HG03460 (cell line): ENCODE data around the gene MCM9.

Source experiments
- ATAC-seq: cut with Tn5 transposase; IDR thresholded peaks from one replicate; pipeline ENCODE4 v1.9.1; 2021; ENCODE audit not compliant: unreplicated experiment

The MCM9 gene

DNA sequence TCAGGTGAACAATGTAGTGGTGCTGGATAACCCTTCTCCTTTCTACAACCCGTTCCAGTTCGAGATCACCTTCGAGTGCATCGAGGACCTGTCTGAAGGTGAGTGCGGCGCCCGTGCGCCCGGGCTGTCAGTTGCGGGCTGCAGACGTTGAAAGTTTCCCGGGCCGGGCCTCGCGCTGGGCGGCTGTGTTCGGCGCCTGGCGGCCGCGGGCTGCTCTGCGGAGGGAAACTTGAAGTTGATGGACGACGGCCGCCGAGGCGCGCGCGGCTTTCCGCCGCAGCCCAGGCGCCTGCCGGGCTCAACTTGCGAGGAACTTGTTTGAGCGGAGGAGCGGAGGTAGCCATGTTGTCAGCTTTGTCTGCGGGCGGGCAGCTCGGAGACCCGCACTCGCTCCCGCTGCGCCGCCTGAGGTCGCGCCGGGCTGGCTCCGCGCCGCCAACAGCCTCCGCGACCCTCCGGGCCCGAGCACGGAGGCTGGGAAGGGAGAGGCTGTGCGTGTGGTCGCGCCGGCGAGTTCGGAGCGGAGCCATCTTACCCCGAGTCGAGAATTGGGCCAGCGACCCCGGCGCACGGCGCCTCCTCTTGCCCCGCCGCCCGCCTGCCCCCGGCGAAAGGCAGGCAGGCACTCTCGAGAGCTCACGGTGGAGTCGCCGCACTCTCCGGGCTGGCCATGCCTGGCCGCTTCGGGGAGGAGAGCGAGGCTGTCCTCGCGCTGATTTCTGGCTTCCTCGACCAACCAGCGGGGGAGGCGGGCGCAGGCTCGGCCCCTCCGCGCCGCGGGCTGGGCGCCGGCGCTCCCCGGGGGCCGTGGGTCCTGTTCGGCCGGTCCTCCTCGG lies 40.3 kb downstream of the MCM9 start:
- ATAC-seq = peak; percentile 29

GRCh38 chr6:118893807-118894424 lies 41.0 kb downstream of the MCM9 start, which contains the start of gene ASF1A:
TSS of gene ASF1A (plus strand) at chr6:118894152. CDS start at chr6:118894414, 262 bp downstream.
- ATAC-seq = peak; percentile 63

GRCh38 chr6:118893064-118893806 lies 41.7 kb downstream of the MCM9 start:
- peak; percentile 12 for ATAC-seq

DNA sequence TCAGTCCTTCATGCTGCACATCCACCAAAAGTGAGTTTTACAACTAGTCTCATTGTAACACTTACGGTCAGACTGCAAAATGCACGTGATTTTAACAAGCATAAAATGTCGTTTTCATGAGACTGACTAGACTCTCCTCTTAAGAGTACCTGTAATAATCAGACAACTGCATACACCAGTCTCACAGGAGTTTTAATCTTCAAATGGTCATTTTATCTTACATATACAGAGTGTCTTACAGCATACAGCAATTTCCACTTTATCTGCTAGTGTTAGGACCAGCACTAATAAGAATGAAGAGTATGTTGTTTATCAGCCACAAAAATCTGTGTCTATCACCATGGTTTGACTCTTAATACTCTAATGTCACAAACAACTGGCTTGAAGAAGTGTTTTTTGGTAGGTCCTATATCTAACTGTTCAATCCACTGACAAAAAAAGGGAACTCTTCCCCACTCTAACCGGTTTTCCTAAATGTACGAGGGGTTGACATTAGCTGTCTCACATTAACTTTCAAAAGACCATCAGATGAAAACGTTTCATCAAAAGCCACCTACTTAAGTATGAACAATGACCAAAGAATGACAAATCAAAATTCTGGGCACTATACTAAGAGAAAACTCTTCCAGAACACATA lies 42.5 kb downstream of the MCM9 start:
- no peak for ATAC-seq

GRCh38 chr6:118890997-118891790 lies 43.8 kb downstream of the MCM9 start:
- peak; percentile 20 for ATAC-seq

DNA sequence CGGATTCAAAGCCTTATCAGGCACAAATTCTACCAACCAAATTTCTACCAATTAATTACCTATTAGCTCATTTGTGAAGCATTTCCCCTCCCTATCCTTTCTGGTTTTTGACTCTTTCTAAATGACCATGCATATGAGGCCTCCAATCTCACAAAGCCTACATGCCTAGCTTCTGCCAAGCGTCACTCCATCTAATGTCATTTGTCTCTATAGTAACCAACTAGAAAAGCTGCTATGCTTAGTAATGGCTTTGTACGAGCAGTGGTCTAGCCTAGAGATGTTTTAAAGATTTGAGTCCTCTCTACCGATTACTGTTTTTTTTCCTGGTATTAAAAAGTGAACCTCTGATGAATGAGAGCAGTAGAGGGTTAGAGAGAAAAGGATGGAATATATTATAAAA lies 45.8 kb downstream of the MCM9 start:
- no peak for ATAC-seq

DNA sequence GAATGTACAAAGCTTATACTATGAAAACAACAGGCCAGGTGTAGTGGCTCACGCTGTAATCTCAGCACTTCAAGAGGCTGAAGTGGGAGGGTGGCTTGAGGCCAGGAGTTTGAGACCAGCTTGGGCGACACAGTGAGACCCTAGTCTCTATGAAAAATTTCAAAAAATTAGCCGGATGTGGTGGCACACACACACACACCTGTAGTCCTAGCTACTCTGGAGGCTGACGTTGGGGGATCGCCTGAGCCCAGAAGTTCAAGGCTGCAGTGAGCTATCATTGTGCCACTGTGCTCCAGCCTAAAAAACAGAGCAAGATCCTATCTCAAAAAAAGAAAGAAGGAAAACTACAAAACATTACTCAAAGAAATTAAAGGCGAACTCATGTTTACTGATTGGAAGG lies 48.3 kb downstream of the MCM9 start:
- no peak for ATAC-seq

GRCh38 chr6:118882314-118882905 lies 52.5 kb downstream of the MCM9 start:
- no peak for ATAC-seq

DNA sequence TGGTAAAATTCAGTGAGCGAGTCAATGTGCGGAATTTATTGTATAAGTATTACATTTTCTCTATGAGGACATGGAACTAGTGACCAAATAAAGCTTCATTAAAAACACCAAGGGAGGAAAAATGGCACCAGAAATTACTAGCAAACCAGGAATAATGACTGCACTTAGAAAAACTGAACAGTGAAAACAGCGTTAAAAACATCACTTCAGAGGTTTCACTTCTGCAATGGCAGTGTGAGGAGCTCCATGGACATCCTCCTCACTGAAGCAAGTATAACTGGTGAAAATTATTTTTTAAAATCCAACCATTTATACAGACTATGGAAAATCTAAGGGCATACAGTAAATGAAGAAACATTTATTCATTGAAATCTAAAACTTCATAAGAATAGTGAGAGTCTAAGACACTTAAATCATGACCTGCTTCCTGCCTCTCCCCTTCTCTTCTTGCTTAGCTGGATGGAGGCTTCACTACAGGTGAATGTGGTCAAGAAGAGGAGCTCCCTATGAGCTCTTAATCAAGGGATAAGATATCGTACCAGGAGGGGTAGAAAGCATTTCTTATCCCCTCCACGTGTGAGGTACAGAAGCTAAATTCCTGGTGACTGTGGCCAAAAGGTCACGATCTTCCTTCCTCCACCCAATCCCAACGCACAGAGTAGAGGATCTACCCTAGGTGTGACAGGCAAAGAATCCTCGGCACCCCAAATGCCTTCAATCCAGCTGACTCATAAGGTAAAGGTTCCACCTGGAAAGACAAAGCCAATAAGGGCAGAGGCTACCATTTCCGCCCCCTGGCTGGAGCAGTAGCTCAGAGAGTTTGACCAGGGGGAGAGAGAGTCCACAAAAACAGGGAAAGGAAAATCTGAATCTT lies 53.3 kb downstream of the MCM9 start:
- ATAC-seq = peak; percentile 89

GRCh38 chr6:118877806-118878205 lies 57.2 kb downstream of the MCM9 start:
- no peak for ATAC-seq

DNA sequence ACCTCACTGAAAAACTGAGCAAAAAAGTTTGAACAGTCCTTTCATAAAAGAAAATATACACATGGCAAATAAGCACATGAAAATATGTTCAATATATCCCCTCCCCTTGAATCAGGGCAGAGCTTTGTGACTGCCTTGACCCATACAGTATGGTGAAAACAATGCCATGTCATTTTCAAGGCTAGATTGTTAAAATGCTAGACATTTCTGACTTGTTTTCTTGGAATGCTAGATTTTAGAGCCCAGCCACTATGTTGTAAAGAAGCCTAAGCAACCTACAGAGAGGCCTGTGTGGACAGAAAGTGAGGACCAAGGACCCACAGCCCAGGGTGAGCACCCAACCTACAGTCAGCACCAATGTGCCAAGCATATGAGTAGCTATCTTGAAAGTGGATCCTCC lies 58.1 kb downstream of the MCM9 start:
- ATAC-seq = no peak

DNA sequence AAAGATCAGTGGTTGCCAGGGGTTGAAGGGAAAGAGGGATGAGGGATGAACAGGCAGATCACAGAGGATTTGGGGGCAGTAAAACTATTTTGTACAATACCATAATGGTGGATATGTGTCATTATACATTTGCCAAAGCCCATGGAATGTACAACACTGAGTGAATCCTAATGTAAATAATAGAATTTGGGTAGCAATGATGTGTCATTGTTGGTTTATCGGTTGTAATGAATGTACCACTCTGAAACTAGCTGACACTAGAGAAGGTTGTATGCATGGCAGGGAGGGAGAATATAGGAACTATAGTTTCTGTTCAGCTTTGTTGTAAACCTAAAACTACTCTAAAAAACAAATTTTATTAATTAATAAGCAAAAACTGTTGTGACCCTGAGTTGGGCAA lies 58.8 kb downstream of the MCM9 start:
- ATAC-seq = no peak

- no peak for ATAC-seq
Measured at GRCh38 chr6:118875672-118876071, 59.3 kb downstream of the MCM9 start.

DNA sequence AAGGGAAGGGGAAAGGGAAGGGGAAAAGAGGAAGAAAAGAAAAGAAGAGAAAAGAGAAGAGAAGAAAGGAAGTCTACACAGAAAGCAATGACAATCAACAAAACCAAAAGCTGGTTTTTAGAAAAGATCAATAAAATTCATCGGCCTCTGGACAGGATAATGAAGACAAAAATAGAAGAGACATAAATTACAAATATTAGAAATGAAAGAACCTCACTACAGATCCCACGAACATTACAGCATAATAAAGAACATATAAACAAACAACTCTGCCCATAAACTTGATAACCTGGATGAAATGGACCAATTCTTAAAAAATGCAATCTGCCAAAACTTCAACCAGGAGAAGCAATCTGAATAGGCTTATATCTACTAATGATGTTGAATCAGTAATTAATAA lies 61.7 kb downstream of the MCM9 start:
- no peak for ATAC-seq

GRCh38 chr6:118872726-118873125 lies 62.2 kb downstream of the MCM9 start:
- no peak for ATAC-seq

DNA sequence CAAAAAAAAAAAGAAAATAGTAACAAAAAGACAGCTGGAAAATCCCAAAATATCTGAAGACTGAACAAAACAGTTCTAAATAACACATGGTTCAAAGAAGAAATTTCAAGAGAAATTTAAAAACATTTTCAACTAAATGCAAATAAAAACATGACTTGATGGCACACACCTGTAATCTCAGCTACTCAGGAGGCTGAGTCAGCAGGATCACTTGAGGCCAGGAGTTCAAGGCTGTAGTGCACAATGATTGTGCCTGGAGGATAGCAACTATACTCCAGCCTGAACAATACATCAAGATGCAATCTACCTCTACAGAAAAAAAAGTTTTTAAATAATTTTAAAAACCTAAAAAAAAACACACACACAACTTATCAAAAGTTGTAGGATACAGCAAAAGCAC lies 62.6 kb downstream of the MCM9 start:
- no peak for ATAC-seq

DNA sequence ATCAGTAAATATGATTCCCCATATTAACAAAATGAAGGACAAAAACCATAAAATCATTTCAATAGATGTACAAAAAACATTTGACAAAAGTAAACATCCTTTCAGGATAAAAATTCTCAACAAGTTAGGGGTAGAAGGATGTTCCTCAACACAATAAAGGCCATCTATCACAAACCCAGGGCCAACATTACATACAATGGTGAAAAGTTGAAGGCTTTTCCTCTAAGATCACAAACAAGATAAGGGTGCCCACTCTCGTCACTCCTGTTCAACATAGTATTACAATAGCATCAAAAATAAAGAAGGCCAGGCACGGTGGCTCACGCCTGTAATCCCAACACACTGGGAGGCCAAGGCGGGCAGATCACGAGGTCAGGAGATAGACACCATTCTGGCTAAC lies 63.6 kb downstream of the MCM9 start:
- ATAC-seq = no peak

GRCh38 chr6:118869894-118870589 lies 64.9 kb downstream of the MCM9 start:
- no peak for ATAC-seq

GRCh38 chr6:118869350-118869749 lies 65.6 kb downstream of the MCM9 start:
- ATAC-seq = no peak
